ENCODE data around the gene CCDC51. TPM values are rescaled to one million over a fixed set of nuclear protein-coding genes. Genes with fewer than 3 reads are reported as not detected.

The CCDC51 gene
- total and polyA plus RNA-seq, 2 of the 13 experiments (the other 11 are each of a cell fraction or from before 2014, with no cell fraction given), result 18.1 to 29.4 TPM

- no peak for TF ChIP-seq THAP9 (CRISPR knock-in tag; IDR thresholded peaks at IDR 0.05; ENCODE audit: borderline replicate concordance)
- TF ChIP-seq ARID3A (IDR thresholded peaks at IDR 0.05; ENCODE audit: low read depth, low read length), result no peak
- TF ChIP-seq TCF7L2 (IDR thresholded peaks at IDR 0.05; ENCODE audit: low read depth, low read length), result no peak
- no peak for TF ChIP-seq ZHX2 (IDR thresholded peaks at IDR 0.05; ENCODE audit: low read depth)
- TF ChIP-seq ZHX2 (CRISPR knock-in tag; IDR thresholded peaks at IDR 0.05; ENCODE audit: borderline replicate concordance), result no peak
- no peak for TF ChIP-seq TBX3 (IDR thresholded peaks at IDR 0.05; ENCODE audit: borderline replicate concordance)
- no peak for TF ChIP-seq ZNF607 (CRISPR knock-in tag; IDR thresholded peaks at IDR 0.05; ENCODE audit: borderline replicate concordance)
- TF ChIP-seq MAFK (conservative IDR thresholded peaks at IDR 0.05 in 1 of 2, IDR thresholded peaks at IDR 0.05 in 1 of 2; ENCODE audit: low read length in 2 of 2), result no peak
- TF ChIP-seq ARNT (IDR thresholded peaks at IDR 0.05), result no peak
- 0 out of 2 replicates have a peak, but pooled peaks have one; percentile 30 for TF ChIP-seq ZBTB49 (CRISPR knock-in tag; IDR thresholded peaks at IDR 0.05; ENCODE audit: borderline replicate concordance)
- peak; percentile 38; the same call in 1 of the 2 replicates for TF ChIP-seq ELF1 (CRISPR knock-in tag; IDR thresholded peaks at IDR 0.05)
- TF ChIP-seq STAG1 (CRISPR knock-in tag; IDR thresholded peaks at IDR 0.05), result peak; percentile 96
- no peak for TF ChIP-seq NFKB2 (CRISPR knock-in tag; IDR thresholded peaks at IDR 0.05; ENCODE audit: borderline replicate concordance)
- TF ChIP-seq MAX (IDR thresholded peaks at IDR 0.05), result no peak
Measured at GRCh38 chr3:48435774-48436476, 4.0 kb downstream of the CCDC51 start (continued).

All from HepG2 (cell line).